ENCODE data around the gene DEDD2.
A peak's percentile ranks its signal among the peaks of the same experiment; 100 is the strongest.

DEDD2 gene

DNA sequence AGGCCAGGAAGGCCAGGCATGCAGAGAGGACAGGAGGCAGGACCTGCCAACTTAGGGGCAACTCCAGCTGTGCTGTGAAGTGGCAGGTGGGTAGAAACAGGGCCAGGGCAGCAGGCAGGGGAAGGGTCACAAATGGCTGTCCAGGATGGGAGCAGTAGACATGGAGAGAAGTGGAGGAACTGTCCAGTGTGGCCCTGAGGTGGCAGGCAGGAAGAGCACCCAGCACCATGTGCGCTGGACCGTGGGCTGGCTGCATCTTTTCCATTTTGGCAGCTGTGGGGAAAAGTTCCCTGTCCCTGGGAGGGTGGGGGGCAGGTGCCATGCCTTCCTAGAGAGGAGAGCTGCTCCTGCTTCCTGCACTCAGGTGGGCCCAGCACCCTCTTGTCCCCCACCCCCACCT, 13.8 kb downstream of the DEDD2 start:
- H3K36me3 ChIP-seq (ENCODE audit: insufficient read depth, low read length) = peaks cover 82% of the 10 kb centered on the region
- WGBS = 95% methylated on average over 2 of the region's 2 CpGs
- H3K9me3 ChIP-seq (ENCODE audit: insufficient read depth, low read depth, low read length) = no peaks in the 10 kb centered on the region
- no peak overlapping the region for H3K27ac ChIP-seq (ENCODE audit: low read depth, low read length)
- no peak overlapping the region for H3K9ac ChIP-seq (ENCODE audit: low read depth, low read length)
- no peak overlapping the region for H3K4me3 ChIP-seq (ENCODE audit: low read length)
- 0 out of 2 replicates have a peak, but pooled peaks cover 3% of the 10 kb centered on the region for H3K4me1 ChIP-seq (ENCODE audit: insufficient read depth, low read length)
- no peaks in the 10 kb centered on the region for H3K27me3 ChIP-seq (ENCODE audit: insufficient read depth, low read length)

DNA sequence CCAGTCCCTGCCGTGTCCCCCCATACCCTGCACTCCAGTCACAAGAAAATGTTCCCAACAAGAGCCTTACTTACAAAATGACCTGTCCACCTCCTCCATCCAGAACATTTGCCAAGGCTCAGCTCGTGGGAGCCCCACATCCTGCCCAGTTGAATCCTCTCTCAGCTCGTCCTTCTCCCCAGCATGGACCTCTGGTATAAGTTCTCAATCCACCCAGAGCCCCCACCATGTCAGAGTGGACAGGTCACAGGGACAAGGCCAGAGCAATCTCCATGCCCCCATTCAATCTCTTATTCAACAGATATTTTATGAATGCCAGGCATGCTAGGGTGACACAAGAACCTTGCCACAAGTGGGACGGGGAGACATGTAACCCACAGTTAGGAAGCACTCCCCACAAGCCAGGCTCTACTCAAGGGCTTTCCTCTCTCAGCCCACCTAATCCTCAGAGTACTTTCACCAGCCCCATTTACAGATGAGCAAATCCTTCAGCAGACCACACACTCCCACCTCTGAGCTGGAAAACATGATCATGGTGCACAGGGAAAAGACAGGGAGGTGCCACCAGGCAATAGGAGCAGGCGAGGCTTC, 15.1 kb downstream of the DEDD2 start:
- H3K9ac ChIP-seq (ENCODE audit: low read depth, low read length) = no peak overlapping the region
- no peaks in the 10 kb centered on the region for H3K9me3 ChIP-seq (ENCODE audit: insufficient read depth, low read depth, low read length)
- H3K27me3 ChIP-seq (ENCODE audit: insufficient read depth, low read length) = no peaks in the 10 kb centered on the region
- WGBS = 88% methylated on average over 5 of the region's 5 CpGs
- no peak overlapping the region for H3K27ac ChIP-seq (ENCODE audit: low read depth, low read length)
- 0 out of 2 replicates have a peak, but pooled peaks cover 3% of the 10 kb centered on the region for H3K4me1 ChIP-seq (ENCODE audit: insufficient read depth, low read length)
- H3K4me3 ChIP-seq (ENCODE audit: low read length) = no peak overlapping the region
- peaks cover 76% of the 10 kb centered on the region for H3K36me3 ChIP-seq (ENCODE audit: insufficient read depth, low read length)

DNA sequence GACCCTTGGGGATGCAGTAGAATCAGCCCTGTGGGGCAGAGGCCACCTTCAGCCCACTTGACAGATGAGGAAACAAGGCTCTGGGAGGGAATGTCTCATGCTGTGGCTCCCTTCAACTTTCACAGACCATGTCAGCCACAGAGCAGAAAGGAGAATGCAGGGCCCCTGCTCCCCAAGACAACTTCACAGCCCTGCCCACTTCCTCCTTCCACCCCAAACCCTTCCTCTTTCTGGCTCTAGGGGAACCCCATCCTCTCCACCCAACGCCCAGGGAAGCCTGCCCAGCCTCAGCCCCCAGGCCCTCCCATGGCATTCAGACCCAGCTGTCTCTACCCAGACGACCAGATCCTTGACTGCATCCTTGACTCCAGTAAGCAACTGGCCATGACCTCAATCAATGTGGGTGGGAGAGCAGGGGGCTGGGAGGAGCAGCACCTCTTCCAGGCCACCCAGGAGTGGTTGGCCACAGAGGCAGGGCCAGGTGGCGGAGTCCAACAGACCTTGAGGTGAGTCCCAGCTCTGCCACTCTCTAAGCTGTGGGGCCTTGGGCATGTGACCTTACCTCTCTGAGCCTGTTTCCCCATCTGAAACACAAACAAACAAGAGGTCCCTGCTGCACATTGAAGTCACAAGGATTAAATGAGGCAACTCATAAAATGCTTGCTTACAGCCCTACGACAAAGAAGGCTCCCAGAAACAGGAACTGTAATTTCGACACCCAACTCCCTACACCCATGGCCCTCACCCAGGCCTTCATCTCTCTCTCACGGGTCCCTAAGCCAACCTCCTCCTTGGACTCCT, 15.8 kb downstream of the DEDD2 start:
- Histone ChIP-seq H3K27me3 (ENCODE audit: insufficient read depth, low read length) (no peaks in the 10 kb centered on the region), H3K27ac (ENCODE audit: low read depth, low read length) (no peak overlapping the region), H3K4me1 (ENCODE audit: insufficient read depth, low read length) (peaks cover 9% of the 10 kb centered on the region; the same call in 1 of the 2 replicates), H3K4me3 (ENCODE audit: low read length) (no peak overlapping the region), H3K9me3 (ENCODE audit: insufficient read depth, low read depth, low read length) (no peaks in the 10 kb centered on the region), H3K9ac (ENCODE audit: low read depth, low read length) (no peak overlapping the region), H3K36me3 (ENCODE audit: insufficient read depth, low read length) (peaks cover 69% of the 10 kb centered on the region)
- WGBS = 87% methylated on average over 6 of the region's 6 CpGs

DNA sequence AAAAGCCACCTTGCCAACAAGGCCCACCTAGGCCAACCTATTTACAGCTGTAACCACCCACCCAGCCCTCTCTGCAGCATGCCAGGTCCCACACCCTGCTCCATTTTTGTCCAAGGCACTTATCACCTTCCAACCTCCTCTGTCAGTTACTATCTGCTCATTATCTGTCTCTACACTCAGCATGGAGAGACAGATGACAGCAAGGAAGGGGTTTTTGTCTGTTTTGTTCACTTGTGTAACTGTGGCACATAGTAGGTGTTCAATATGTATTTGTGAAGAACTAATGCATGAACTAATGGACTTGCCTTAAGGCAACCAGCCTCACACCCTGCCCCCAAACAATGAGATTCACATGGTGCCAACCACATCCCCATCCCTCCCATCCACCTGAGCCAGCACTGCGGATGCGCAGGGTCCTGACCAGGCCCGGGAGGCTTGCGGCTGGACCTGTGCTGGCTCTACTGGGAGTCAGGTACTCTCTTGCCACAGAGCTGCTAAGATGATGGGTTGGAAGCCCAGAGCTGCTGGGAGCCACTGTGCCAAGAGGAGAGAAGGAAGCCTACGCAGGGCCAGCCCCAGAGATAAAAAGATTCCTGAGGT, 17.3 kb downstream of the DEDD2 start:
- H3K27ac ChIP-seq (ENCODE audit: low read depth, low read length) = no peak overlapping the region
- H3K4me3 ChIP-seq (ENCODE audit: low read length) = no peak overlapping the region
- peaks cover 57% of the 10 kb centered on the region for H3K36me3 ChIP-seq (ENCODE audit: insufficient read depth, low read length)
- H3K4me1 ChIP-seq (ENCODE audit: insufficient read depth, low read length) = peaks cover 9% of the 10 kb centered on the region; the same call in 1 of the 2 replicates
- WGBS = 83% methylated on average over 5 of the region's 5 CpGs
- H3K9me3 ChIP-seq (ENCODE audit: insufficient read depth, low read depth, low read length) = no peaks in the 10 kb centered on the region
- no peaks in the 10 kb centered on the region for H3K27me3 ChIP-seq (ENCODE audit: insufficient read depth, low read length)
- H3K9ac ChIP-seq (ENCODE audit: low read depth, low read length) = no peak overlapping the region

DNA sequence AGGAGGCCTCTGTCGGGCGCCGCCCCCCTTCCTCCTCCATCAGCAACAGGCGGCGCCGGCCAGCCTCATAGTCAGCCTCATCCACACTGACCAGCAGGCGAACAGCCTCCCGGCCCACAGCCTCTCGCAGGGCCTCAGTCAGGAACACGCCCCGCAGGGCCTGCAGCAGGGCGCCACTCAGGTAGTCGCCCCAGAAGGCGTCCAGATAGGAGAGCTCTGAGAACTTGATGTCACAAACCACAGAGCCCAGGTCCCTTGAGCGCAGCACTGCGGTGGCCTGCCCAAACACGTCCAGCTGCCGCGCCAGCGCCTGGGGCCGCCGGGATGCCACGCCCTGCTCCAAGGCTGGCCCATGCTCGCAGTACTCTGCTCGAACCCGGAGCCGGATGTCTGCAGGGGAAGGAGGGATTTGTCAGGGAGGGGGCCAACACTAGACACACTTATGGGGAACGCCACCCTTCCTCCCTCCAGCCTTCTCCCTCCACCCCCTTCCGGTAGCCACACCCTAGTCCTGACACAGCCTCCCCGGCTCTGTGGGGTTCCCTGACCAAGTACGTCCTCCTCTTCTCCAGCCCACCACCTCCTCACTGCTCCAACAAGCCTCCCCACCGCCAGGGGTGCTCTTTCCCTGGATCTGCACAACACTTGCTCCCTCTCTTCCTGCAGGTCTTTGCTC, 17.9 kb downstream of the DEDD2 start:
- 83% methylated on average over 32 of the region's 32 CpGs for WGBS
- H3K4me1 ChIP-seq (ENCODE audit: insufficient read depth, low read length) = peaks cover 5% of the 10 kb centered on the region; the same call in 1 of the 2 replicates
- H3K36me3 ChIP-seq (ENCODE audit: insufficient read depth, low read length) = peaks cover 57% of the 10 kb centered on the region
- H3K27ac ChIP-seq (ENCODE audit: low read depth, low read length) = no peak overlapping the region; the same call in 1 of the 2 replicates
- H3K4me3 ChIP-seq (ENCODE audit: low read length) = no peak overlapping the region
- no peaks in the 10 kb centered on the region for H3K9me3 ChIP-seq (ENCODE audit: insufficient read depth, low read depth, low read length)
- H3K9ac ChIP-seq (ENCODE audit: low read depth, low read length) = no peak overlapping the region
- no peaks in the 10 kb centered on the region for H3K27me3 ChIP-seq (ENCODE audit: insufficient read depth, low read length)

DNA sequence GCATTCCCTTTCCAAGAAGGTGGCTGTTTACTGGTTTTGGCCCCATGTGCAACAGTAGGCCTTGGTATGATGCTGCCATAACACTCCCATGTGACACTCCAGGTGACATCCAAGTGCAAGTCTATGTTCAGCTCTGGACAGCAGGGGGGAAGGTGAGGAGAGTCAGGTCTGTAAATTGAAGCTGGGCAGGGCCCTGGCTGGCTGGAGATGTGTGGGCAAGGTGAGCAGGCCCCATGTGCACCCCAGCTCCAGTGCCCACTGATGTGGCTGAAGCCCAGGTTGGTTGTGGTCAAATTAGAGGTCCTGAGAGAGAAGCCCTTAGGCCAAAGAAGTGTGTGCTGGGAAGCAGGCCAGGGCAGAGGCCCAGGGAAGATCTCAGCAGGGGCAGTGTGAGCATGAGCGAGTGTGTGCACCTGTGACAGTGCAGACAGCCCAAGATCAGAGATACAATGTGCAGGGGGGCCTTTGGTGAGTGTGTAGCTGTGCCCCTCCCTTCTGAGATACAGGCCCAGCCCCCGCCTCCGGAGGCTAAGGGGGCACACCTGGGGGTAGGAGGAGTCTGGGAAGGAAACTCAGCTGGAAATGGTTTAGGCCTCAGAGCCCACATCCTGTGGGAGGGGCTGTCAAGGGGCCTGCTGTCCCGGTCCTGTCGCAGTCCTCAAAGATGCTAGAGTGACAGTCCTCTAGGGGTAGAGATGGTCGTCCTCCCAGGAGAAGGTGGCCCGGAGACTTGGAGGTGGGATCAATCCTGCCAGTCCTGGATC, 18.6 kb downstream of the DEDD2 start:
- Histone ChIP-seq H3K4me3 (ENCODE audit: low read length) (no peak overlapping the region), H3K27me3 (ENCODE audit: insufficient read depth, low read length) (no peaks in the 10 kb centered on the region), H3K9ac (ENCODE audit: low read depth, low read length) (no peak overlapping the region), H3K4me1 (ENCODE audit: insufficient read depth, low read length) (peaks cover 5% of the 10 kb centered on the region; the same call in 1 of the 2 replicates), H3K9me3 (ENCODE audit: insufficient read depth, low read depth, low read length) (no peaks in the 10 kb centered on the region), H3K36me3 (ENCODE audit: insufficient read depth, low read length) (peaks cover 51% of the 10 kb centered on the region), H3K27ac (ENCODE audit: low read depth, low read length) (no peak overlapping the region)
- WGBS = 71% methylated on average over 7 of the region's 7 CpGs

DNA sequence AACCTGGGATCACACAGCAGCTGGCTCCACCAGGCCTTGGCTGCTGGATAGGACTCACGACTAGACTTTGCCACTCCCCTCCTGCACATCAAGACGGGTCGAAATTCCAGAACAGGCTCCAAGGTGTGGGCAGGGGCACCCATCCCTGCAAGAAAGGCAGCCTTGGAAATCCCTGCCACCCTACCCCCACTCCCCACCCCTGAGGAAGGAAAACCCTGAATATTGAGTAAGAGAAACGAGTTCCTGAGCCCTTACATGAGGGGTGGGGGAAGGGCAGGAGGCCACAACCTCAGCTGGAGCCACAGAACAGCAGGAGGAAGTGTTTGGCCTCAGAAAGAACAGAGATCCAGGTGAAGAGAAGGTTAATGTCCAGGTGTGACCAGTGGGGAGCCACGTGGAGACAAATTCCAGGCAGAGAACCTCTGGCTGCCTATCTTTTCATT, 20.1 kb downstream of the DEDD2 start:
- Histone ChIP-seq H3K9me3 (ENCODE audit: insufficient read depth, low read depth, low read length) (no peaks in the 10 kb centered on the region), H3K36me3 (ENCODE audit: insufficient read depth, low read length) (peaks cover 36% of the 10 kb centered on the region), H3K27me3 (ENCODE audit: insufficient read depth, low read length) (no peaks in the 10 kb centered on the region), H3K4me3 (ENCODE audit: low read length) (no peak overlapping the region), H3K27ac (ENCODE audit: low read depth, low read length) (peak overlapping the region; percentile 47; the same call in 1 of the 2 replicates), H3K4me1 (ENCODE audit: insufficient read depth, low read length) (peaks cover 5% of the 10 kb centered on the region; the same call in 1 of the 2 replicates), H3K9ac (ENCODE audit: low read depth, low read length) (no peak overlapping the region)
- 55% methylated on average over 5 of the region's 5 CpGs for WGBS

- peaks cover 5% of the 10 kb centered on the region; the same call in 1 of the 2 replicates for H3K4me1 ChIP-seq (ENCODE audit: insufficient read depth, low read length)
- H3K9ac ChIP-seq (ENCODE audit: low read depth, low read length) = no peak overlapping the region
- H3K4me3 ChIP-seq (ENCODE audit: low read length) = no peak overlapping the region
- no peaks in the 10 kb centered on the region for H3K27me3 ChIP-seq (ENCODE audit: insufficient read depth, low read length)
- no peak overlapping the region; the same call in 1 of the 2 replicates for H3K27ac ChIP-seq (ENCODE audit: low read depth, low read length)
- H3K9me3 ChIP-seq (ENCODE audit: insufficient read depth, low read depth, low read length) = no peaks in the 10 kb centered on the region
- 93% methylated on average over 47 of the region's 47 CpGs for WGBS
- peaks cover 27% of the 10 kb centered on the region for H3K36me3 ChIP-seq (ENCODE audit: insufficient read depth, low read length)
Measured at GRCh38 chr19:42196011-42197001, 21.2 kb downstream of the DEDD2 start.

- H3K27me3 ChIP-seq (ENCODE audit: insufficient read depth, low read length) = no peaks in the 10 kb centered on the region
- 100% methylated on average over 1 of the region's 3 CpGs for WGBS
- no peaks in the 10 kb centered on the region for H3K9me3 ChIP-seq (ENCODE audit: insufficient read depth, low read depth, low read length)
- H3K9ac ChIP-seq (ENCODE audit: low read depth, low read length) = no peak overlapping the region
- peaks cover 5% of the 10 kb centered on the region; the same call in 1 of the 2 replicates for H3K4me1 ChIP-seq (ENCODE audit: insufficient read depth, low read length)
- H3K36me3 ChIP-seq (ENCODE audit: insufficient read depth, low read length) = peaks cover 7% of the 10 kb centered on the region
- no peak overlapping the region for H3K27ac ChIP-seq (ENCODE audit: low read depth, low read length)
- no peak overlapping the region for H3K4me3 ChIP-seq (ENCODE audit: low read length)
Measured at GRCh38 chr19:42193706-42194105, 23.8 kb downstream of the DEDD2 start.
